Testis (tissue), 2 donors: ENCODE results near the gene RCCD1.

Experiments
- CTCF ChIP-seq, 3 experiments: fragments of 450-650 bp in 2 of 3; fragments of 200-600 bp in 1 of 3; sonication (generic) in 1 of 3; IDR thresholded peaks; one replicate each; pipeline ENCODE4 v1.5.1; 2016 to 2019; ENCODE audit warnings: antibody characterized with exemption in 3 of 3, mild to moderate bottlenecking in 2 of 3, moderate library complexity in 1 of 3
- POLR2A ChIP-seq: fragments of 450-650 bp; IDR thresholded peaks from one replicate; pipeline ENCODE4 v1.6.1; 2017; ENCODE audit warnings: antibody characterized with exemption, mild to moderate bottlenecking, moderate library complexity

- TF ChIP-seq CTCF (IDR thresholded peaks at IDR 0.05) (no peak), POLR2A (no peak)
Measured at GRCh38 chr15:90912770-90913075, 42.0 kb upstream of the RCCD1 start.
